ENCODE measurements around the gene DOCK1.

DOCK1 gene

DNA sequence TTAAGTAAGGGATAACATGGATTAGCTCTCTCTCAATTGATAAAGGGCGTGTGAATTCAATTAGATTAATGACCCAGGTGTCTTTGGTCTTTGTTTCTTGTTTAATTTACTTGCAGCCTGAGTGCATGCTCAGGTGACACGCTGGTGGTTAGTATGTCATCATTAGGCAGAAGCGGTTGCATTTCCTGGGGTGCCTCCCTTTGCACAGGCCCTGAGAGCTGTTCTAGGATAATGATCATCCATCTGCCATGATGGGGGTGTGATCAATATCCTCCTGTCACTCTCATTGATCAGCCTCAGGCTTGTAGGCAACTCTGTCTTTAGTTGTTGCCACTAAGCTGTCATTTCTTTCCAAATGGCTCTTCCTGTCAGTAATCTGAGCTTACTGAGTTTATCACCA is 544.3 kb downstream of the DOCK1 start:
- no peak for DNase-seq

DNA sequence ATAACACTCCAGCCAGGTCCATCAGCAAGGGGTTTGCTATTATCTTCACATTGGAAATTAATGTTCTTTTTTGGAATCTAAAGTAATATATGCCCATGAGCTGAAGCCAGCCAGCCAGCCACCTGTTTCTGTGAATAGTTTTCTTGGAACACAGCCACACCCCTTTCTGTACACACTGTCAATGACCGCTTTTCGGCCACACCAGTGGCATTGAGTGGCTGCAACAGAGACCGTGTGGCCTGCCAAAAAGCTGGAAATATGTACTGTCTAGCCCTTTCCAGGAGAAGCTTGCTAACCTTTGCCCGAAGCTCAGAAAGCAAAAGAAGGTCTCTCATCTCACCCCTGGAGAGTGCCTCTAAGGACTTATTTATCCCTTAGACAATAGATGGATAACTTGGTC is 545.4 kb downstream of the DOCK1 start:
- no peak for DNase-seq

DNA sequence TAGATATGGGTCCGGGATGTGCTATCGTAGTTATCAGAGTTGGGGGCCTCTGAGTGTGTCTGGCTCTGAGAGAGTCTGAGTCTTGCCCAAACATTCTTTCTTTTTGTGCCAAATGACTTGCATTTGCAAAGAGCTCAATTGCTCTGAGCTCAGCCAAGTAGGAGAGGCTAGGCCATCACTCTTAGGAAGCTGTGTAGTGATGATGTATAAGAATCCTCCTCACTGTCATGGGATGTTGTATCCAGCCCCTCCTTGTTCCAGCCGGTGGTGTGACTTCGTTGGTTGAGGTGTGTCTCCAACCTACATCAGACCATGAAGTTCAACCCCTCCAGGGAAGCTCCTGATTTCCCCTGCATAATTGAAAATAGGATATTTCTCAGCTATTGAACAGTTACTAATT is 546.4 kb downstream of the DOCK1 start:
- DNase-seq: no peak

DNA sequence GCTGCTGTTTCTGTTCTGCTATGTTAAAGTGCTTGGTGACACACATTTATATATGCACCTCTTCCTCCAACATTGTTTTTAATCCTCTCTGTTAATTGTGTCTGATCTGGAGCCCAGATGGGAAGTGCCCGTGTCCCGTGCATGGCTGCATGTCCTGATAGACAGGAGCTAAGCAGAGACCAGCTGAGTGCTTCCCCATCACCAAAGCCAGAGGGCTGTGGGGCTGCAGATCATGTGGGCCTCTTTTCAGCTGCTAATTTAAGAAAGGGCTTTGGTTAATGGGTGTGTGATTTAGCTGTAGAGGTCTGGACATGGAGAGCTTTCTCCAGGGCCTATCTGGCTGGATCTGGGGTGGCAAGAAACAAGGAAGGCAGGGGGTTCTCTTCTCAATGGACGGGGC is 547.3 kb downstream of the DOCK1 start:
- DNase-seq: no peak

DNA sequence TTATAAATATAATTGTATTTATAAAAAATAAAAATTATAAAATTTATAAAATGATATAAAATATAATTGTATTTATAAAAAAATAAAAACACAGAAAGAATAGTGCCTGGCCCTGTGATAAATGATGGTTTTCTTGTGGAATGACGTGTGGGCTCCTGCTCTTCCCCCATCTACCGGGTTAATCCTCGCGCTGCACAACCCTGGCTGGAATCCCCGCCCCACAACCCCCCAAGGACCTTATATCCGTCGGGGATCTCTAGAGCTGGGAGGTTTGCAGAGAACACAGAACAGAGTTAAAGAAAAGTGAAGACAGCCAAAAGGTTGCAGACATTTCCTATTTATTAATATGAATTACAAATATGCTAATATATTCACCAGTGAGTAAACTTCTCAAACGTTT is 548.5 kb downstream of the DOCK1 start:
- DNase-seq: no peak

DNA sequence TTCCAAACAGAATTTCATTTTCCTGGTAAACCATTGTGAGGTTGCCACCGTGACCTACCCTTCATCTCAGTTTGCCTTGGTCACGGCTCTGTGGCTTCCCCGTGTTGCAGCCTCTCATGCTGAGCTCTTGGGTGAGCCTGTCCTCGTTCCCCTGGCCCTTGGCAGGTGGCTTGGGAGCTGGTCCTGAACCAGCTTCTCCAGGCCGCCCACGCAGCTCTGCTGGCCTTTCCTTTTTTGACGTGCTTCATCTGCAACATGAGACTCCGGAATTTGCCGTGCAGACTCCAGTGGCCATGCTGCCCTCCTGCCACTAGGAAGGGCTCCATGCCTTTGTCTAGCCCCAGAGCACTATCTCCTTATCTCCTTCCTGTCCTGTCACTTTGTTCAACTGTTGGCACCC is 550.9 kb downstream of the DOCK1 start:
- DNase-seq: no peak

DNA sequence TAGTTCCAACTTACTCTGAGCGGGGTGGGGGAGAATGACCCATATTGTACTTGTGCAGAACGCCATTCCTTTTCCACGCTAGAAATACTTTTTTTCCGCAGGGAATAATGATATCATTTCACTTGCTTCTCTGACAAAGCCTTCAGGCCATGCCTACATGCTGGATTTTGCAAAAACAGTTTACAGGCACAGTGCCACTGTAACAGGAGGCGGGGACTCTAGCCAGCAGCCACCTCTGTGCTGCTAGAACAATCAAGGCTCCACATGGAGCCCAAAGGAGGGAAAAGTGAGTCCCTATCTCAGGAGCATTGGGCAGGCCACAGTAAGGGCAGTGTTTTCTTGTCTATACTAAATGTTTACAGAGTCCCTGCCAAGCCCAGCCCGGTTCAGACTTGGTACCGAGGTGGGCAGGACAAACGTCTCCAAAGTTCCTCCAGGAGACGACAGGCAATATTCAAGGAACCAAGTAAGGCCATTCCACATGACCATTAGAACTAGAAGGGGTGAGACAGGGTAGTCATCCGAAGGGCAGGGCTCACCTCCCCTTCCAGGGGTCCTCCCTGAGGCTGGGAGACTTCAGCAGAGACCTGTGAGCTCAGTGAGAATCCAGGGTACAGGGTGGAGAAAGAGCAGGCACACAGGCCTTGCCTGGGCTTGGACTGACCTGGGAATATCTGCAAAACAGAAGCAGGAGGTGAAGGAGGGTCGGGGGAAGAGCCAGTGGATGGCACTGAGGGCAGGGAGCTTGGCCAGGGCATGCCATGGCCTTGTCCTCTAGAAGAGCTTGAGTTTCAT is 553.0 kb downstream of the DOCK1 start:
- no peak for DNase-seq

DNA sequence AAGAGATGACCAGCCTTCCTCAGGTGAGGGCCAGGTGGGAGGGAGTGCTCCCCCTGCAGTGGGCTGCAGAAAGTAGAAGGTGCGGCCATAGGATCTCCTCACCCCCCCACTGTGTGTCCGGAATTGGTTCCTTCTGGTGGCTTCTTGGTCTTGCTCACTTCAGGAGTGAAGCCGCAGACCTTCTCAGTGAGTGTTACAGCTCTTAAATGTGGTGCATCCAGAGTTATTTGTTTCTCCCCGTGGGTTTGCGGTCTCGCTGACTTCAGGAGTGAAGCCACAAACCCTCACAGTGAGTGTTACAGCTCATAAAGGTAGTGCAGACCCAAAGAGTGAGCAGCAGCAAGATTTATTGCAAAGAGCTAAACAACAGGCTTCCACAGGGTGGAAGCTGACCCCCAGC is 553.6 kb downstream of the DOCK1 start:
- DNase-seq: no peak

DNA sequence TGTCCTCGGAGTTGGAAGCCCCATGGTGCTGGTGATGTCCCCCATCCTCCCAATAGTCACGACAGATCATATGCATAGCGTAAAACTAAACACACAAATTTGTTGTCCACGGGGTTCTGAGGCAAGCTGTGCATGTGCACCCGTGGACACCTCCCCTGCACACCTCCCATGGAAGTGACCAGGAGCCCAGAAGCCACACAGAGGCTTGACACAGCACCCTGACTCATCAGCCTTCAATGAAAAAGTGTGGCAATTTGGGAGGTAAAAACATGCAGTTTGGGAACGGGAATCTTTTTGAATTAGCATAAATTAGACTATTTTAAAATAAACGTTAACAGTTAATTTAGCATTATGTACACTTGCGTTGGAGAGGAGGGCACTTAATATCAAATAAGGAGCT is 554.7 kb downstream of the DOCK1 start:
- DNase-seq: no peak

DNA sequence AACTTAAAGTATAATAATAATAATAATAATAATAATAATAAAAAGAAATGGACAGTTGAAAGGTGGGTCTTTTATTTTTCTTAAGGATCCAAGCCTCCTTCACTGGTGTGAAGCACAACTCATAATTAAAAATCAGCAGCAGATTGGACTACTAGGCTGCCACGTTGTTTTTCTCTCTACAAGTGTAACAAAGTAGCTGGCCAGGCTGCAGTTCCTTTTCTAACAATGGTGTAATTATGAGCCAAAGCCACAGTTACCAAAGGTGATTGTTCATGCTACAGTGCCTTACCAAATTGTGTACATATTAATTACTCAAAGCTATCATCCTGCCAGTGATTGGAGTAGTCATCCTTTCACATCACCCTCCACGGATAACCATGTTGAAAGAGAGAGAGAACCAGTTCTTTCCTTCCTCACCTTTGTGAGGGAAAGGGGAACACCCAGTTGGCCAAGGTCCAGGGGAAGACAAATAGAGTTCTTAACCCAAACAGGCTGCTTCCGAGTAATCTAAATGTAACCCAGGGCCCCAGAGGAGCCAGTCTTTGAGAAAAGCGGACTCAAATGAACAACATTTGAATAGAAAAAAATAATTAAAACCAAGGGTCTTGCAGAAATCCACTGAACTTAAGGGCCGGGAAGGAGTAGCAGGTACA is 557.5 kb downstream of the DOCK1 start:
- no peak for DNase-seq

DNA sequence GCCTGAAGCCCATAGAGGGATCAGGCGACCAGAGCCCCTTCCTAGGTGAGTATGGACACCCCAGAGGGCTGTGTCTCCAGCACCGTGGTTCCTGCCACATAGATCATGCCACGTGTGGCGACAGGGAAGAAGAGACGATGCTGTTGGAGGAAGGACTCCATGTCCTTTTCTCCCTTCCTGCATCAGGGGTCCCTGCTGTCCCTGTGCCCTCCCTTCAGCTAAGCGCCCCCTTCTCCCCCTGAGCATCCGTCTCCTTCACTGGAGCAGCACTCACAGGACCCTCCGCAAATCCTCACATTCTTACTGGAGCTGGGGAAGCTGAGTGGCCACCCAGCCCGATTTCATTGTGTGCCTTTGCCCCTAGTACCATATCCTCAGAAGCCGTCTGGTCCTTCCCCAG is 558.3 kb downstream of the DOCK1 start:
- no peak for DNase-seq

DNA sequence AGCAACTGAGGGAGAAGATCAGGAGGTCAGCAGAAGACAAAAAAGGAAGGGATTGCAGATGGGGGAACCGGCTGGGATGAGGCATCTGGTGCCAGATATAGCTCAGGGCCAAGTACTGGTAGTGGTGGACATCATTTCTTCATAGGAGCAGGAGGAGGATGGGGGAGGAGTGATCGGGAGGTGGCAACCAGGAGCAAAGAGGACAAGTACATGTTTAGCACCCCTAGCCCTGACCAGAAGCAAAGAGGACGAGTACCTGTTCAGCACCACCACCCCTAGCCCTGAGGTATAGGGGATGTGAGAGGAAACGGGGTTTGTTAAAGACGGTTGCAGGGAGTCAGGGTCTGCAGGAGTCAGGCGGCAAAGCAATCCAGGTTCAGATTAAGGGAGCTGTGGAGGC is 559.3 kb downstream of the DOCK1 start:
- DNase-seq: no peak

DNA sequence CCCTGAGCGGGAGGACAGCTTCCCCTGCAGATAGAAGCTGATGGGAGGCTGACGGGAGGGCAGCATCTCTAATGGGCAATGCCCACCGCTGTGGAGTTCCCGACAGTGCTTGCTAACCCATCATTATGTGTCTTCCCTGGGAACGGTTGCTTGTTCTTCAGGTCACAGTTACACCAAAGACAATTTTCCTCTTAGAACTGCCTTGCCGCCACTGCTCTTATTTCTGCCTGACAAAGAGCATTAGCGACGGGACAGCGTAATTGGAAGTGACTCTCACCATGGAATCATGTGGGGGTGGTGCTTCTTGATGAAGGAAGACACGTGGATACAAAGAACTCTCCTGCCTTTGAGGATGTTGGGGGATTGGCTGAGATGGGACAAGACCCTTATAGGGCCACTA is 562.6 kb downstream of the DOCK1 start:
- DNase-seq: no peak

DNA sequence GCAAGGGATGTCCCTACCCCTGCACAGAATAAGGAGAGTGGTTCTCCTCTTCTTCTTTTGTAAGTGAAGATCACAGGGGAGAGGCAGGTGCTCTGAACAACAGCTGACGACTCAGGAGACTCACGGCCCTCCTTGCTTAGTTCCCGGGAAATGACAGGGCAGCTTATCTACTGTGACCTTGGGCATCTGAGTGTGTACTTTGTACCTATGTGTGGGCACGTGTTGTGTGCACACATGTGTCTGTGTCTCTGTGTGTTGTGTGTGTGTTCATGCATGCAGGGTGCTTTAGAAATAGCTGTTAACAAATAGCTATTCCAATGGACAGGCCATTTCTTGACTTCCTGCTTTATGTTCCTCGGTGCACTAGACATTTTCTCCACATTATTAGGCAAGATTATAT is 563.4 kb downstream of the DOCK1 start:
- no peak for DNase-seq

DNA sequence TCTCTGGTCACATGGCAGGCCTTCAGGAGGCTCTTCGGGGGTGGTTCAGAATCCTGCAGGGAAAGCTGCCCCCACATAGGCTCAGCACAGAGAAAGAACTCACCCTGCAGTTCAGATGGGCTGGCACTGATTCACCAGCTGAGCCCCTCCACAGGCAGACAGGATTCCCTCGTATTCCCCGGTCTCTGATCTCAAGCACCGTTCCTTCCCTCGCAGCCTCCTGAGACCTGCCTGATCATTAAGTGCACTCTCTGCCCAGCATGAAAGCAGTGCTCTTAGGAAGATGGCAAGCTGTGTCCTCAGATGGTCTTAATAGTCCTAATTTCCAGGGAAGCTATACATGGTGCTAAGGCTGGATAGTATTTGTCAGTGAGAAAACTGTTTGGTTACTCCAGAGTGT is 565.7 kb downstream of the DOCK1 start:
- no peak for DNase-seq

DNA sequence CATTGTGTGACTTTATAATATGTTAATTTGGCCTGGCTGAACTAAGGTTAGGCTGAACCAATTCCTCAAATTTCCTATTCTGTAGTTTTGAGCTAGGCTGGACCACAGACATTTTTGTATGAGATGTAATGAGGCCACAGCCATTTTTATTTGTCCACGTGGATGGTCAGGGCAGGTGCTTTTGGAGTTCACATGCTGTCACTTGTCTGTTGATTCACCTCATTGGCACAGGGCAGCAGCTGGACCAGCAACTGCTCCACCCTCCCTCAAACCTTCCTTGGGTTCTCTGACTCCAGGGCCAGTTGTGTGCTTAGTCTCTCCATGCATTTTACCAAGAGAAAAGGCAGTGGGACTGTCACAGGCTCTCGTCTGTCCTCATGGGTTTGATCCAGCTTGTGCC is 567.7 kb downstream of the DOCK1 start:
- no peak for DNase-seq

DNA sequence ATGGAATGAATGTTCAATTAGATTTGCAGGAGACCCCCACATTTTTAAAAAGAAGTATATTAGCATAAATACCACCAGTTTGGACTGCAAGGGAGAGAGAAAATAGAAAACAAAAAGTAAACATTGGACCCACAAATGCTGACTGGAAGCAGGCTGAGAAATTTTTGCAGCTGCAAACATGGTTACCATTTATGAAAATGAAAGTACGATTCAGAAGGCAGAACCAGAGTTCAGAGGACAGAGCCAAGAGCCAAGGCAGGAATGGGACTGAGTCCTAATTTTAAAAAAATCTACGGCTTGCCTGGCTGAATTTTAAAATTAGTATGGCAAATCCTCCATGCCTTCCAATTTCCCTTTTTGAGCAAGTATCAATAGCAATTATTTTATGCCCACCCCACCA is 569.3 kb downstream of the DOCK1 start:
- no peak for DNase-seq

DNA sequence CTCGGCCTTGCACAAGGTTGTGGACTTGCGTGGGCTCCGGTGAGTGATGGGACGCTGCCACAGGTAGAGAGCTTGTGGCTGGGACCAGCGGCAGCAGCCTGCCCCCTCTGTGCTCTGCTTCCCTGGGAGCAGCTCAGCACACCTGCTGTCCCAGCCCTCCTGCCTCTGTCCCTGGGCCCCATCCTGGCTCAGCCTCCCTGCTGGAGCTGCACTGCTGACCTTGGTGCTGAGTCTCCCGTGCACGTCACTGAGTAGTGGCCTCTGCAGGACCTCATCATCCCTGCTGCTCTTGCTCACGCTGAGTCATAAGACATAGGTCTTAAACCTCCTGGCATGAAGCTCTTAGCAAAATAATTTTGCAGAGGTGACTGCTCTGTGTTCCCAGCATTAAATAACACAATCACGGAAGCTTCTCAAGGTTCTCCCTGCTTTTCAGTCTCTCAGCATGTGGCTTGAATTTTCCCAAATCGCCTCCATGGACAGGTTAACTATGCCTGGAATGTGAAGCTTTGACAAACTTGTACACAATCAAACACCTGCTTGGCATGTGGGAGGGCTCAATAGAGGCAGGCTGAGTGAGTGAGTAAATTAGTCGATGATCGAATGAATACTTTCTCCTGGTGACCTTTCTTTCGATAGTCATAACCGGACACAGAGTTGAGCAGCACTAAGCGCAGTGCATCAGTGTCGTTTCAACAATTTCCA is 580.1 kb downstream of the DOCK1 start:
- no peak for DNase-seq

DNA sequence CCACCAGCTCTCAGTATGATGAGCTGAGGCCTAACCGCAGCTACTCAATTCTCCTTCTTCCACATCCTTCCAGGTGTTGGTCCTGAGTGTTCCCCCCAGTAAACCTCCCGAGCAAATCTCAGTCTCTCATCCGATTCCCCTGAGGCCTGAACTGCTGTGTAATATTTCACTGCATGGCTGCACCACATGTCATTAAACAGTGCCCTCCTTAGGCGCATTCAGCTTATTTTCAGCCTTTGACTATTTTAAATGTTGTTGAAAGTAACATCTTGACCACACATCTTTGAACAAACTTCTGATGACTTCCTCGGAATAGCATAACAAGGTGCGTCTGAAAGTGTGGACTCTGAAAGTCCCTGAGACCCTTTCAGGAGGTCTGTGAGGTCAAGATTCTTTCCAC is 581.1 kb downstream of the DOCK1 start:
- DNase-seq: no peak

DNA sequence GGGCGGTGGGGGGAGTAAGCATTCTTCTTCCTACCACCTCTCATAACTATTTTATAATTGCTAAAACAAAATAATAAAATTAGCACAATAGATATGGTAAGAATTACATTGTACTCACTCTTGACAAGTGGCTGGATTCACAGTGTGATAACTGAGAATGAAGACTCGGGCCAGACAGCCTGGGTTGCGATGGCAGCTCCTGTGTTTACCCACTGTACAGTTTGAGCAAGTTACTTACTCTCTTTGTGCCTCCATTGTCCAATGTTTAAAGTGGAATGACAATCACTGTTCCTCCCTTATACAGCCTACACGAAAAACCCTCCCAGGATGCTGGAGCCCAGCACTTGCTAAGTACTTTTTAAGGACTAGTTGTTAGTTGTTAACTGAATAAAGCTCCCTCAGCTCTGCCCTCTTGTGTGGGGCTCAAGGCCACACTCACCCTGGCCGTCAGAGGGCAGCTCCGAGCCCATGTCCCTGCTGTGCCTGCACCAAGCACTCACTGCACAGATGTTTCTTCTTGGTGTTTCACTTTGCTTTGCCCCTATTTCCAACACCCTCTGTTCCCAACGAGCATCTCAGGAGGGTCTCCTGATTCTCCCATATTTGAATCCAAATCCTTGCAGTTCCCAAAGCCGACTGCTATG is 587.5 kb downstream of the DOCK1 start:
- DNase-seq: no peak

DNA sequence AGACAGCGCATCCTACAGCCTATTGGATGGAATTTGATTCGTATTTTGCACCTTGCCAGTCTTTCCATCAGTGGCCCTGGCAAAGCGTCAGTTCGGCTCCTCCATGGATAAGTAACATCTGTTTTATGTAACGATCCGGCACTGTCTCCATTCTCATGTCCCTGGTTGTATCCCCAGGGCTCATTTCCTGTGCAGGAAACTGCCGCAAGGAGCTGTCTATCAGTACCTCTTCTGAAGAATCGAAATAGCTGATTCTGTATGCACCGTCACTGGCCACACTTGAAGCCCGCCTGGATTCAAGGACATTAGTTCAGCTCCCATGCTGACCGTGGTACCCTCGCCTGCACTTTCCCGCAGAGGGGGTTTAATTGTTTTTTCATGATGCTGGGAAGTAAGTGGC is 590.8 kb downstream of the DOCK1 start:
- no peak for DNase-seq

DNA sequence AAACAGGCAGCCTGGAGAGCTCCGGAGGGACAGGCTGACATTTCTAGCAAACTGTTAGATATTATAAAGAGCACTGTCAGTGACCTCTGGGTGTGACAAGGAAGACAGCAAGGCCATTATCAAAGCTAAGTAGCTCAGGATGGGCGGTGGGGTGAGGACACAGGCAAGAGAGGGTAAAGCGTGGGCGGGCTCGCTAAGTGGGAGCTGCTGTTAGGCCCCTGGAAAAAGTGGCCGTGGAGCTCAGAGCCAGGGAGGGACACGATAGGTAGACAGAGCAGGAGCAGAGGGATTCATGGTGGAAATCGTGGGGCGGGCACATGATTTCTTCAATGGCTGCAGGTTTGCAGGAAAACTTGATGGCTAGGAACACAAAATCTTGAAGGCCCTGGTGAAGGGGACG is 592.5 kb downstream of the DOCK1 start:
- no peak for DNase-seq

DNA sequence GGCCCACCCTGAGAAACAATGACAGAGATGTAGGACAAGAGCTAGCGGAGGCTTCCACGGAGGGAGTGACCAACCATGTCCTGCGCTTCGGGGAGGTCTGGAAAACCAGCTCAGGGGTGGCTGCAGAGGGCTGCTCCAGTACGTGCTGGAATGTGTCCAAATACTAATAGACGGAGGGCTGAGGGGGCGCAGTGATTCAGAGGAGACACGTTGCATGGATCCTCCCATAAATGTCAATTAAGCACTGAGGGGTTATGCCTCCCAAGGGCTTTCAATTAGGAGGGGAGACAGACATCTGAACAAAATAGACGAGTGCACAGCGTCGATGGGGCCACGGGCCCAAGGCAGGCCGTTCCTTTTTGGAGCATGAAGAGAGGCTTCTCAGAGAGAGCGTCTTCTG is 592.9 kb downstream of the DOCK1 start:
- no peak for DNase-seq

DNA sequence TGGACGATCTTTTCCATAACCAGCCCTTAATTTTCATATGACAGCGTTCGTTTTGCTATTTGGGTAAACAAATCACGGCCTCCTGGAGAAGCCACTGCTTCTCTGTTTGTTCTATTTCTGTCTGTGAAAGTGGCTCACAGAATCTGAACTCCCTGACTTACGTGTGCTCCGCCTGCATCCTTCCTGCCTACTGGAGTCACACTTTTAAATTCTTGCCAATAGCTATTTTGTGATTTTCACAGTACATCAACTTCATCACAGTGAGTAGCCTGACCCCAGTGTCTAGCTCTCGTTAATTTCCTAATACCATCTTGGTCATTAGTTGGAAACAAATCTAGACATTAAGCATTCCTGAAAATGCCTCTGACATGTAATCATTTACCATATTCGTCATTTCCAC is 594.9 kb downstream of the DOCK1 start:
- DNase-seq: no peak
